OCI-M2 (cell line): ENCODE data around the gene NLGN1.

Experiments used
- DNase-seq: peaks from one replicate; lab custom pipeline; 2025; ENCODE audit not compliant: unreplicated experiment; lab: John Stamatoyannopoulos, UW

NLGN1 gene

DNA sequence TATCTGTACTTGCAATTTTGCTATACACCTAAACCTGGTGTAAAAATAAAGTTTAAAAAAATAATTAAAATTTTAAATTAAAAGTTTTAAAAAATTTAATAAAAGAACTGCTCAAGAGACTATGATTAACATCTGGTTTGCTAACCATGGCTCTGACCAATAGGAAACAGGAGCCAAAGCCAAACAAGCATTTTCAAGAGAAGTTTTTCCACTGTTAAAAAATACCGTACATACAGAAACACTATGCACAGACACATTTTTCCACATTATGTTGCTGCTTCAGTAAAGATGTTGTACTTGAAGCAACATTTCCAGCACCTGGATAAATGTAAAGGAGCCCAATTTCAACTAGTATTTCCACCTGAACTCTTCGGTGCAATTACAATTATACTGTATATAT lies 917.7 kb downstream of the NLGN1 start:
- no peak for DNase-seq

GRCh38 chr3:174317005-174317404 lies 919.5 kb downstream of the NLGN1 start:
- DNase-seq = no peak

GRCh38 chr3:174318181-174318580 lies 920.6 kb downstream of the NLGN1 start:
- DNase-seq = no peak

DNA sequence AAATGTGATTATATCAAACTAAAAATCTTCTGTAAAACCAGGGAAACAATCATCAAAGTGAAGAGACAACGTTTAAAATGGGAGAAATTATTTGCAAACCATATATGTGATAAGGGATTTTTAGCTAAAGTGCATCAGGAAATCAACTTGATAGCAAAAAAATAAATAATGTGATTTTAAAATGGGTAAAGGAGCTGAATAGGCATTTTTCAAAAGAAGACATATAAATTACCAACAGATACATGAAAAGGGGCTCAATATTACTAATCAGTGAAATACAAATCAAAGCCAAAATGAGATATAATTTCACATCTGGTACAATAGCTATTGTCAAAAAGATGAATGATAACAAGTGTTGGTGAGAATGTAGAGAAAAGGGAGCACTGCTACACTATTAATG lies 924.0 kb downstream of the NLGN1 start:
- no peak for DNase-seq

DNA sequence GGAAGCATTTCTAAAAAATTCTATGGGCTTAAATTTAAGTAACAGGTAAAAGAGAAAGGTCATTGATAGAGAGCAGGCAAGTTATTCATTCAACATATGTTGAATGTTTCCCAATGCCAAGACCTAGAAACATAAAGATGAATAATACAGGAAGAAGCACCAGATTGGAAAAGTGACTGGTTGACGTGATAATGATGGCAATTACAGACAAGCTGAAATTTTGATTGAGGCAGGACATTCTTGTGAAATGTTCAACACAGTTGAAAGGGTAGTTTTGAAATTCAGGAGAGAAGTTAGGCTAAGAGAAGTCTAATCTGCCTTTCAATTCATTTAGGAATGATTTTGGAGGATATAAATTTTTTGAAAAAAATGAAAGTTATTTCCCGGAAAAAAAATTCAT lies 925.2 kb downstream of the NLGN1 start:
- DNase-seq = no peak

DNA sequence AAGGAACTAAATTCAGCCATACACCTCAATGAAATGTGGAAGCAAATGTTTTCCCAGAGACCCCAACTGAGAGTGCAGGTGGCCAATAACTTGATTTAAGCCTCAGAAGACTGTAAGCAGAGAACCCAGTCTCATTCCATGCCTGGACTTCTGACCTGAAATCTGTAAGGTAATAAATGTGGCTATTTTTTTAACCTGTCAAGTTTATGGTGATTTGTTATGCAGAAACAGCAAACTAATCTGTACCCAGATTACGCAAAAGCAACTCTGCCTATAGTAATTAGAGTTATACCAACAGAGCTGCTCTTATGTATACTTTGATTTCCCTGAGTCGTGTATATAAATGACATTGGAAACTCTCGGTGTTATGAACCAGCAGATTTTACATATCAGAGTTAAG lies 927.6 kb downstream of the NLGN1 start:
- no peak for DNase-seq

- DNase-seq = no peak
Measured at GRCh38 chr3:174325834-174326700, 928.5 kb downstream of the NLGN1 start.

DNA sequence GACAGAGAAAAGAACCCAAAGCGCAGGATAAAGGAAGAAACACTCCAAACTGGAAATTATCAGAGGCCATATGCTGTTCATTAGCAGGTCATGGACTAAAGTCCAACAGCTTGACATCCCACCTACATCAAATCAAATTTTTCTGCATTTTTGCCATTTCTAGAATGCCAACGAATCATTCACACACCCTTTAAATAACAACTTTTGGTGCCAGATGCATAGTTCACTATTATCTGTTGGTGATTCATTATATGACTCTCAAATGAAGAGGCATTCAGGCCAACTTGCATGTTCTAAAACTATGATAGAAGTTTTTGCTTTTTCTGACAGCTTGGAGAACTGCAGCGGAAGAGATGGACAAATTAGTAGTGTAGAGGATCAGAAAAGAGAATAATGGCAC lies 931.8 kb downstream of the NLGN1 start:
- no peak for DNase-seq

DNA sequence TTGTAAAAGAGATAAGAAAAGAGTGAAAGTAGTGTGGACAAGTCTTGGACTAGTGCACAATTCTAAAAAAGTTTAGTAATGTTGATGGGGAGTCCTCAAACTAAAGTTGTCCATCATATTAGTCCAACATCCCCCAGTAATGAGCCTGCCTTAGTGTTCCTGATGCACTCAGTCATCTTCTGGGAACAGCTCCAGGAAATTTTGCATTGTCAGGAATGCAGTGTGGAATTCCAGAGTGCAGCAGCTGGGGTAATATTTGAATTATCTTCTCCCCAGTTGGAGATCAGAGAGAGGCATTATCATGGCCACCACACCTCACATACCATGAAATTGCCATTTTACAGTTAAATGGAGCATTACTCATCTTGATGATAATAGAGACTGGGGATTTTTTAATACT lies 932.8 kb downstream of the NLGN1 start:
- DNase-seq = no peak

DNA sequence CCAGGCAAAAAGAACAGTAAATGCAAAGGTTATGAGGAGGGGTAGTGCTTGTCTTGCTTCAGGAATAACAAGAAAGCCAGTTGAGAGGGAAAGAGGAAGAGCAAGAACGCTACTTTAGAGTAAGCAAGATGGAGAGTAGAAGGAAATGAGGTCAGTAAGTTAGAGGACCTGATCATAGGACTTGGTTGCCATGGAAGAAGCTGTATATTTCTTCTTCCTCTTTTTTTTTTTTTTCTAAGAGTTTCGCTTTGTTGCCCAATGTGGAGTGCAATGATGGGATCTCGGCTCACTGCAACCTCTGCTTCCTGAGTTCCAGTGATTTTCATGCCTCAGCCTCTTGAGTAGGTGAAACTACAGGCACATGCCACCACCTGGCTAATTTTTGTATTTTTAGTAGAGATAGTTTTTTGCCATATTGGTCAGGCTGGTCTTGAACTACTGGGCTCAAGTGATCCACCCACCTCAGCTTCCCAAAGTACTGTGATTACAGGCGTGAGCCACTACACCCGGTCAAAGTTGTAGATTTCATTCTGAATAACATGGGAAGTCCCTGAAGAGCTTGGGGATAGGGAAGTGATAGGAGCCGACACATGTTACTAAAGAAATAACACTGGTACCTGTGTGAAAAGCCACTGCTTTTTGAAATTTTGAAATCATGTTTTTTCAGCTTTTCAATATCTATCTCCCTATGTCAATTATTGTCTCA lies 933.7 kb downstream of the NLGN1 start:
- no peak for DNase-seq

DNA sequence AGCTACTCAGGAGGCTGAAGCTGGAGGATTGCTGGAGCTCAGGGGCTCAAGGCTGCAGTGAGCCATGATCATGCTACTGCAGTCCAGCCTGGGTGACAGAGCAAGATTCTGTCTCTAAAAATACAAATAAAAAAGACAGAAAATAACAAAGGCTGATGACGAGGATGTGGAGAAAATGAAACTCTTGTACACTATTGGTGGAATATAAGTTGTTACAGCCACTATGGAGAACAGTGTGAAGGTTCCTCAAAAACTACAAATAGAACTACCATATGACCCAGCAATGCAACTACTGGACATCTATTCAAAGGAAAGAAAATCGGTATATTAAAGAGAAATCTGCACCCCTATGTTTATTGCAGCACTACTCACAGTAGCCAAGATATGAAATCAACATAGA lies 934.8 kb downstream of the NLGN1 start:
- DNase-seq = no peak

DNA sequence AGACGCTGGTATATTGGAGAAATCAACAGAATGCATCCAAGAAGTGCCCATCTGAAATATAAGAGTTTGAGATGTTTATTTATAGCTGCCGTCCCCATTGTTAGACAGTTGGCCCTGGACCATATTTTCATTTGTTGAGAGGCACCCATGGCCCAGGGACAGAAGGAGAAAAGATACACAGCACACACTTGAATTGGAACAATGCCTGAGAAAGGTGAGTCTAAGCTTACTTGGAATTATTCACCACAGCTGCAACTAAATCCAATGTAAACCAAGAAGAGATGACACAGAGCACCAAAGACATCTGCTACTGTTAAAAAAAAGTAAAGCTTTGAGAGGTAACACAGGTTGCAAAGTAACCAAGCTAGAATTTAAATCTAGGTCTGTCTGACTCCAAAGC lies 936.1 kb downstream of the NLGN1 start:
- DNase-seq = no peak

DNA sequence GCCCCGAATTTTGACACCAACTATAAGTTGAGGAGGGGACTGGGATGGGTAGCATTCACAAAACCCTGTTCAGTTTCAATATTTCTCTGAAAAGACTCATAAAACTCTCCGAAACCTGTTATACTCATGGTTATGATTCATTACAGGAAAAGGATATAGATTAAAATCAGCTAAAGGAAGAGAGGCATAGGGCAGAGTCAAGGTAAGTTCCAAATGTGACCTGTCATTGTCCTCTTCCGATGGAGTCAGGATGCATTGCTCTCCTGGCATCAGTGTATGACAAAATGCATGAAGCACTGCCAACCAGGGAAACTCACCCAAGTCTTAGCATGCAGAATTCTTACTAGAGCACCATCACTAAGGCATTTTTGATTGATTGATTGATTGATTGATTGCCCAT lies 936.6 kb downstream of the NLGN1 start:
- no peak for DNase-seq

DNA sequence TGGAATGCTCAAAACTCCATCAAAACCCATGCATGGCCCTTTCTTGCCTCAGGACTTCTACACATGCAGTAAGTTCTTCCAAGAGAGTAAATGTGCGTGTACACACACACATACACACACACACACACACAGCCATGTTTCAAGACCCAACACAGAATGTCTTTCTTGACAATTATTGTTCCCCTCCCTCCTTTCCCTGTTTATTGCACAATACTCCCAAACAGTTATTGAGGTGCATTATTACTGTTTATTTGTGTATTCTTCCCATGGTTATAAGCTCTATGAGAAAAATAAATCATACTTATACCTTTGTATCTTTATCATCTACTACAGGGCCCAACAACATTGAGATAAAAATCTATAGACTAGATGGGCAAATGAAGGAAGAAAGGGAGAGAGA lies 937.8 kb downstream of the NLGN1 start:
- DNase-seq = no peak

DNA sequence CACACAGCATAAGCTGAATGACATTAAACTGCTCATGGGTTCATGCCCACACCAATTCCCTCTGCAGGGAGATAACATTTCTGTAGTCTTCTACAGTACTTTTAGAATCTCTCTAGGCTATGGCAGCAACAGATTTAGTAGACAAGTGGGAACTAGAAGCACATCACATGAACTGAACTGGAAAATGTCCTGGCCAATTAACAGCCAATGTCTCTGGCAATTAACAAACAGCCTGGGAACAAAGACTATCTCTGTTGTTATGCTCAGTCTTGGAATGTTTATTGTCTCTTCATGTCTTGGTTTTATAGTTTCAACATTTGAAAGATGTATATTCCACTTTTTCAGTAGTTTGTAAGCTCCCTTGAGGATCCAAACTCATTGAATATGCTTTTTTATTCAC lies 938.4 kb downstream of the NLGN1 start:
- no peak for DNase-seq
